Neural cell (in vitro differentiated cells): ENCODE measurements around the gene GABPB2.

Experiments
- EP300 ChIP-seq: fragments of 450-650 bp; conservative IDR thresholded peaks from 2 replicates; pipeline ENCODE4 v1.6.1; 2014; ENCODE audit warnings: antibody characterized with exemption, mild to moderate bottlenecking, moderate library complexity; ENCODE audit not compliant: poor library complexity, severe bottlenecking
- MXI1 ChIP-seq: fragments of 450-650 bp; conservative IDR thresholded peaks from 2 replicates; pipeline ENCODE4 v1.6.1; 2014; ENCODE audit warnings: antibody characterized with exemption, mild to moderate bottlenecking; ENCODE audit not compliant: poor library complexity, severe bottlenecking
- POLR2AphosphoS5 ChIP-seq: IDR thresholded peaks from 2 replicates; pipeline ENCODE4 v1.6.1; 2012
- RAD21 ChIP-seq: fragments of 450-650 bp; conservative IDR thresholded peaks from 2 replicates; pipeline ENCODE4 v1.6.1; 2014; ENCODE audit warnings: antibody characterized with exemption, mild to moderate bottlenecking, moderate library complexity
- TF ChIP-seq, protein P1 (sequence below): fragments of 450-650 bp; IDR thresholded peaks from 2 replicates; pipeline ENCODE4 v1.5.1; 2014; ENCODE audit warnings: antibody characterized with exemption, mild to moderate bottlenecking, moderate library complexity; ENCODE audit not compliant: poor library complexity, severe bottlenecking

DNA sequence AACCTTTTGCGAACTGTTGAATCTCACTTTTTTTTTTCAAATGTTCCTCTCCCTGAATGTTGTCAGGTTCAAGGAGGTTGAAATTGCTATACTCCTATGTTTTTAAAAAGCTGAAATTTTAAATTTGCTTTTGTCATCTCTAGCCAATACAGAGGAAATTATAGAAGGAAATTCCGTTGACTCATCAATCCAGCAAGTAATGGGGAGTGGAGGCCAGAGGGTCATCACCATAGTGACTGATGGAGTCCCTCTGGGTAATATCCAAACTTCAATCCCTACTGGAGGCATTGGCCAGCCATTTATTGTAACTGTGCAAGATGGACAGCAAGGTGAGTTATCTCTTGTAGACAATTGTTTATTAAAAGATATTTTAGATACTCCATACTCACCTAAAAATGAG, 36.3 kb downstream of the GABPB2 start:
- no peak for TF ChIP-seq RAD21
- TF ChIP-seq, protein P1, sequence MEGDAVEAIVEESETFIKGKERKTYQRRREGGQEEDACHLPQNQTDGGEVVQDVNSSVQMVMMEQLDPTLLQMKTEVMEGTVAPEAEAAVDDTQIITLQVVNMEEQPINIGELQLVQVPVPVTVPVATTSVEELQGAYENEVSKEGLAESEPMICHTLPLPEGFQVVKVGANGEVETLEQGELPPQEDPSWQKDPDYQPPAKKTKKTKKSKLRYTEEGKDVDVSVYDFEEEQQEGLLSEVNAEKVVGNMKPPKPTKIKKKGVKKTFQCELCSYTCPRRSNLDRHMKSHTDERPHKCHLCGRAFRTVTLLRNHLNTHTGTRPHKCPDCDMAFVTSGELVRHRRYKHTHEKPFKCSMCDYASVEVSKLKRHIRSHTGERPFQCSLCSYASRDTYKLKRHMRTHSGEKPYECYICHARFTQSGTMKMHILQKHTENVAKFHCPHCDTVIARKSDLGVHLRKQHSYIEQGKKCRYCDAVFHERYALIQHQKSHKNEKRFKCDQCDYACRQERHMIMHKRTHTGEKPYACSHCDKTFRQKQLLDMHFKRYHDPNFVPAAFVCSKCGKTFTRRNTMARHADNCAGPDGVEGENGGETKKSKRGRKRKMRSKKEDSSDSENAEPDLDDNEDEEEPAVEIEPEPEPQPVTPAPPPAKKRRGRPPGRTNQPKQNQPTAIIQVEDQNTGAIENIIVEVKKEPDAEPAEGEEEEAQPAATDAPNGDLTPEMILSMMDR, result no peak
- no peak for TF ChIP-seq EP300
- TF ChIP-seq POLR2AphosphoS5, result no peak
- no peak for TF ChIP-seq MXI1
